ENCODE measurements around the gene VEPH1.
"Not testable (repeated sequence)": the region's sequence is repeated elsewhere in the genome, so short reads cannot be mapped to it uniquely, and the experiment has no call there.

Gene VEPH1

DNA sequence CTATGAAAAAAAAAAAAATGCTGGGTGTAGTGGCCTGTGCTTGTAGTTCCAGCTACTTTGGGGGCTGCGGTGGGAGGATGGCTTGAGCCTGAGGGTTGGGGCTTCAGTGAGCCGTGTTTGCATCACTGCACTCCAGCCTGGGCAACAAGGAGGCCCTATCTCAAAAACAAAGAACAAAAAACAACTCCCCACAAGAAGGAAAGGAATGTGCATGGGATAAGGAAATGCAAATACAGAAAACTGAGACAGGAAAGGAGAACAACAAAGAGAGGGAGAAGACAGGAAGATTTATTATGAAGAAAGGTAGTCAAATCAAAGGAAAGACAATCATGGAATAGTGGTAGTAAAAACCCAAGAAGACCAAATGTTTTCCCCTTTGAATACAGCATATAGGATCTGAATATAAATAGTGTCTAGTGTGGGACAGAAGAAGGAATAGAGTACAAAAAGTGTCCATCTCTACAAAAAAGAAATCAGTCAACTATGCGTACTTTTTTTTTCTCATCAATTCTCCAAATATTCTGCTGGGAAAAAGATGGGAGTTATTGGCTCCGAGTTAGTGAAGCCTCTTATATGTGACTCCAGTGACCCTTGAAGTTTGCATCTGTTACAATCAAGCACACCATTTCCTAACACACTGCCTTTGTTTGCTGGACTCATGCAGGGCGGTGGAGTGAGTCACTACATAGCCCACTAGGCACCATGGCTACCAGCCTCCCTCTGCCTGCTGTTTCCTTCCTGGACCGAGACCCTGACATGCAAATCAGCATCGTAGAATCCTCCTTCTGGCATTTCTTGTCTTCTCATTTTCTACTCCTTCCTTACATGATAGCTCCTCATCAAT is 167.8 kb downstream of the VEPH1 start:
- DNase-seq: no peak

DNA sequence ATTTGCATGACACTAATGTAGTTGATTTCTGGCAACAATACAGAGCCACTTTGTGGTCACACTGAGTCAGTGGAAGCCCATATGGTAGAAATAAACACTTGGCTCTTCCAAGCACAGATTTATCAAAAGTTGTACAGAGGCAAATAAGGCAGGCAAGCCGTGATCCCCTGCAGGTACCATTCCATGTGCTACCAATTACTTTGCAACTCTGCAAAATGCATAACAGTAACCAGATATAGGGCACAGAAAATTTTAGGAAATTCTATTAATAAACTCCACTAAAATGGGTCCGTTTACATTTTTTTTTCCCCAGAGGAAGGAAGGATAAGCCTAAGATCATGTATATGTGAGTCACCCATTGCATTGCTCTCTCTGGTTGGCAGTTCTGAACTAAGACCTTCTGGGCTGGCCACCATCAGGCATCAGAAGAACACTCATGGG is 169.6 kb downstream of the VEPH1 start:
- DNase-seq: no peak

DNA sequence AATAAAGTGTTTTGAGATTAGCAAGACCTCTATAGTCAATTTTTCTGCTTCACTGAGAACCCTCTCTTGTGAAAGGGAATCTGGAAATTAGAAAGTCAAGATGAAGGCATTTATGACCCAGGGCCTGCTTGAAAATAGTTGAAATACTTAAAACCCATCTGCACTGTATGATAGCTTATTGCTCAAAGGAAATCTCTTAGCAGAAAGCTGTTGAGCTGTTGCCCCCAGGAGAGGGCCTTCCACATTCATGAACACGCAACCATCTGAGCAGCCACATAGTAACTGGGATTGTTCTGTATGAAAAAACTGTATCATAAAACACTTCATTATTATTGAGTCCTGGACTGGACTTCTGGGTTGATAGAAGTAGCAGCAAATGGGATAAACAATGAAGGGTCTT is 173.0 kb downstream of the VEPH1 start:
- no peak for DNase-seq

DNA sequence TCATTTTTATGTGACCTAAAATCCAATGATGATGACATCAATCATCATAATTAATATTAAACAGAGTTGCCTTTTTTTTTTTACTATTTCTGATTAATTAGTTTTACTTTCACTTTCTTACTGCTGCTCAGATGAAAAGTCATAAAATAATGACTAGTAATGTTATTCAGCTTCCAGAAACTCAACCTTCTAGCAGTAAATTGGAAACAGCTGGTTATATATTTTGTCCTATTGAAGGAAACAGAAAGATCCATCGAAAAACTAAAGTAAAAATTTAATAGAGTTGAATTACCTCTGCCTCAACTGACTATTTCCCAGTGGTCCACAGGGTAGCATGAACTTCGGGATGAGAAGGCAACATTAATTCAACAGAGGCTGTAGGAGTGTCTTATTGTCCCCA is 173.7 kb downstream of the VEPH1 start:
- no peak for DNase-seq

DNA sequence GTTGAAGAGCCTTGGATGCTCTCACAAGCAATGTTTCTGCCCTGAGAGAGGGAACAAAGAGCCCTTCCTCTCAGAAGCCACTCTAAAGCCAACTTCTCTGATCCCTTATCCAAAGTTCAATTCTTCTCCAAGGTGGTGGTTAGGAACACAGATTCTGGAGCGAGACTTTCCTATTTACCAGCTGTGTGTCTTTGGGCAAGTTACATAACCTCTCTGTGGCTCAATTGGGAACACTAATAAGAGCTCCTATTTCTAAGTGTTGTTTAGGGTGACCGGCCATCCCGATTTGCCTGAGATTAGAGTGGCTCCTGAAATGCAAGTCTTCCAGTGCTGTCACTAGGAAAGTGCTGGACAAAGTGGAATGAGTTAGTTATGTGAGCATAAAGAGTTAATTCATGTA is 175.4 kb downstream of the VEPH1 start:
- DNase-seq: no peak

DNA sequence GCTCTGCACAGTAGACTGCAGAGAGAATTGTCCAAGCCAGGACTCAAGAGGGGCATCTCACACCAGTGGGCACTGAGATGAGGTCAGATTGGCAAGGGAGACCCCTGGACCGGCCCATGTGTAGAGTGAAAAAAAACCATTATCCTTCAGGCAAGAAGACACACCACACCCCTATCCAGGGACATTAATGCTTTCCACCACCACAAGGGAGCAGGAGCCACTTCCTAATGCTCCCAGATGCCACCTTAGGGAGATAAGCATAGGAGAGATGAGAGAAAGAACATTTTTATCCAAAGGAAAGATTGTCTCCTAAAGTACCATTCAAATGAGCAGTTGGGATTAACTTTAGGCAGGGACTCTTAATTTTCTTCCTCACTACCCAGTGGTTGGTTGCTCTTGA is 176.2 kb downstream of the VEPH1 start:
- DNase-seq: no peak

DNA sequence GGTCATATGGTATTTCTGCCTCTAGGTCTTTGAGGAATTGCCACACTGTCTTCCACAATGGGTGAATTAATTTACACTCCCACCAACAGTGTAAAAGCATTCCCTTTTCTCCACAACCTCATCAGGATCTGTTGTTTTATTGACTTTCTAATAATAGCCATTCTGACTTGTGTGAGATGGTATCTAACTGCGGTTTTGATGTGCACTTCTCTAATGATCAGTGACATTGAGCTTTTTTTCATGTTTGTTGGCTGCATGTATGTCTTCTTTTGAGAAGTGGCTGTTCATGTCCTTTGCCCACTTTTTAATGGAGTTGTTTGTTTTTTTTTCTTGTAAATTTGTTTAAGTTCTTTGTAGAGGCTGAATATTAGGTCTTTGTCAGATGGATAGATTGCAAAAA is 178.3 kb downstream of the VEPH1 start:
- DNase-seq: not testable (repeated sequence)

DNA sequence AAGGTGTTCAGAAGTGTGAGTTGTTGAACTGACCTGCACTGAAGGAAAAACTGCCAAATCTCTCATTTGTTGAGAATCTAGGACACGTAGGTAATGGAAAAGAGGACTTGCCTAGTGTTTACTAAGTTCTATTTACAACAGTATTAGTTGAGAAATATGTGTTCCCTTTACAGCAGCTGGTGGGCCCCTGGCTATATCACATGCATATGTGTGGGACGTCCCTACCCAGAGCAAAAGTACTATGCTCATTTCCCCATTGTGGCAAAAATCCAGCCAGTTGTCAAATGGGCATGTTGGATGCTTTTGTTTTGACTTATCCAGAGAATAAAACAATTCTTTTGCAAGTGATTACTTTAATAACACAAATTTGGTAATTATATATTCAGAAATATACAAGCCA is 179.9 kb downstream of the VEPH1 start:
- DNase-seq: no peak

DNA sequence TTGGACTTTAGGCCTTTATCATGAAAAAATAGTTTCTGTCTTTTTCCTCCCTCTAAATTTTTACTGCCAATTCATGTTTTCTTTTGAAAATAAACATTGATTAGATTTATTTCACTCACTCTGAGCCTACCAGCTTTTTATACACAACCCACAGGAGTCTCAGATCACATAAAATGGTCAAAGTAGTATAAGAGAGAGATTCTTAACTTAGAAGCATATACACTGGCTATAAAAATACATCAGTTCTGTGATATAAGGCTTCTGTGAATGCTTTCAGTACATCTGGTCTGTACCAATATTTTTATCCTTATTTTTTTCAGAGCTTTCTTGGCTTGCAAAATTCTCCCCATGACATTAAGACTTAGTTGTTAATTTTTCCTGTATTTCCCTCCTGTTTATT is 183.5 kb downstream of the VEPH1 start:
- DNase-seq: no peak

DNA sequence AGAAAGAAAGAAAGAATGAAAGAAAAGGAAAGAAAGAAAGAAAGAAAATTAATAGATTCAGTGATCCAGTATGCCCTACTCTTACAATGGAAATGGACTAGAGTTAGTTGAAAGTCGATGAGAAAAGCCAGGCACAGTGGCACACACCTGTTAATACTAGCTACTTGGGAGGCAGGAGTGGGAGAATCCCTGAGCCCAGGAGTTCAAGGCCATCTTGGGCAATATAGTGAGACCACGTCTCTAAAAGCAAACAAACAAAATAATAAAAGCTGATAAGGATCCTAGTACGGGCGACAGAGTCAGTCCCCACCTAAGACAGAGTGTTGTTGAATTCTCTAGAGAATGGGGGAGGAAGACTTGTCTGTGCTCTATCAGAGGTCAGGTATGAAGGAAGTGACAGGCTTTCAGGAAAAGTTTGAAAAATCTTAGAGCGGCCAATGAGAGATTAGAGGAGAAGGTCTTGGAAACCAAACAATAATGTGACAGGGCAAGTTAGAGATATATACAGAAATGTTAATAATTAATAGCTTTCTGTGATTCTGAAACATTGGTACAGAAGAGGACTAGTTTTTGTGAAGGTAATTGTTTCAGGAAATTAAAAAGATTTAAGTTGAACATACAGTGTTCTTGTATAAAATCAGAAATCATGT is 184.5 kb downstream of the VEPH1 start:
- no peak for DNase-seq

DNA sequence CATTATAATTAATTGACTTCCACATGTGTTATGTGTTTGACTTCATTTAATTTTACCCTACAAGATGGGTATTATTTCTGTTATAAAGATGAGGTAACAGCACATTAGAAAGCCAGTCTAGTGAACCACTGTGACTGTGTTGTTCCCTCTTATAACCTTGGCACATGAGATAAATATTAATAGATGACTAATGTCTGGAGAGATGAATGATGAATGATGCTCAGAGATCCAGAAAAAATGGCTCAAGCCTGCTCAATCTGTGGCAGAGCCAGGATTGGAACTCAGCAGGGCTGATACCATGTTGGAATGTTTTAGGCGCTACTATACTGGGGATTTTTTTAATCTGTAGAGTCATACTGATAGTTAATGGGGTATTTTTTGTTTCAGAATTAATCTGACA is 185.3 kb downstream of the VEPH1 start:
- no peak for DNase-seq

DNA sequence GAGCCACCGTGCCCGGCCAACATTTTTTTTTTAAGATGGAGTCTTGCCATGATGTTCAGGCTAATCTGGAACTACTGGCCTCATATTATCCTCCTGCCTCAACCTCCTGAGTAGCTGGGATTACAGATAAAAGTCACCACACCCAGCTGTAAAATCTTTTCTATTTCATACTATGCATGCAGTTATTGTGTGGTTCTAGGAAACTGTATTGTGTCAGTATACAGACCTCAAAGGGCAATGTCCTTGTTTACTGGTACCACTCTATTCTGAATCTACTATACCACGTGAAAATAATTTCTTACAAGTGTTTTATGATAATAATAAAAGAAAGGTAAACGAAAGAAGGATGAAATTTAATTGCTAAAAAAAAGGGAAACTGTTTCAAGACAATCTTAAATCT is 190.0 kb downstream of the VEPH1 start:
- no peak for DNase-seq

DNA sequence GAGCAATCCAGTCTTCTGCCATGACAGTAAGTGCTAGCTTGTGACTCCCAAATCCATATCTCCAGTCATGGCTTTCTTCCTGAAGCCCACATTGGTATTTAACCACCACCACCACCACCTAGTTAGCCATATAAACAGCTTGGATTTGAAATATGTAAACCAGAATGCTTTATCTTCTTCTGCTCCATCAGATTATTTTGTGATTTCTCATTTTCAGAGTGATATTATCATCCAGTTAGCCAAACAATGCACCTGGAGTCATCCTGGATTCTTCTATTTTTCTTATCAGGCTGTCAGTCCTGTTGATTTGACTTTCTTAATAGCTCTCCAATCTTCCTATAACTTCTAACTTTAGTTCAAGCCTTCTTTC is 190.9 kb downstream of the VEPH1 start:
- DNase-seq: no peak

DNA sequence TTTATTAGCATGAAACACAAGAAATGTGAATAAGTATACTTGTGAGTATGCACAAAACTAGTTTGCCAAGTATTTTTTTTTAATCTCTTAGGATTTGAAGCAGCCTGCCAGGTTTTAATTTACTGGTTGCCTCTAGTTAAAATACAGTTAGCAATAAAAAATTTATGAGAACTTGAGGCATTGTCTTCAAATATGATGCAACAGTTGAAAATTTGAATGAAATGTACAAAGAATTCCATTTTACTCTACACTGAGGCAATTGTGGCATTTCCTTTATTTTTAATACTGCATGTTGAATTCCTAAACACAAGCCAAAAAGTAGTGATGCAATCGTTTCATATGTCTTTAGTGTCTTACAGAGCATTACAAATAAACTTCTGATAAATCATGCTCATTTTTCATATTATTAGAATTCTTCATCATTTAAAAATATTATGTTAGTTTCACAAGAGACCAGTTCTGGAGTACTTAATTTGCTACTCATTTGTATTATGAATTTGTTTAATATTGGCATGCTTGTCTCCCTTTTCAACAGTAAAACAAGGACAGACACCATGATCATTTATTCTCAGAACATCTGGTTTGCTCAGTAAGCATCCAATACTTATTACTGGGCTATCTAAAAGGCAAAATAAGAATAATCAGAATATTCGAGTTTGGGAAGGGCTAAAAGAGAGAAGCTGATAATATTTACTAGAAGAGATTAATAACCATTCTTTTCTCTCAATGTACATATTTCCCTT is 191.4 kb downstream of the VEPH1 start:
- DNase-seq: no peak

DNA sequence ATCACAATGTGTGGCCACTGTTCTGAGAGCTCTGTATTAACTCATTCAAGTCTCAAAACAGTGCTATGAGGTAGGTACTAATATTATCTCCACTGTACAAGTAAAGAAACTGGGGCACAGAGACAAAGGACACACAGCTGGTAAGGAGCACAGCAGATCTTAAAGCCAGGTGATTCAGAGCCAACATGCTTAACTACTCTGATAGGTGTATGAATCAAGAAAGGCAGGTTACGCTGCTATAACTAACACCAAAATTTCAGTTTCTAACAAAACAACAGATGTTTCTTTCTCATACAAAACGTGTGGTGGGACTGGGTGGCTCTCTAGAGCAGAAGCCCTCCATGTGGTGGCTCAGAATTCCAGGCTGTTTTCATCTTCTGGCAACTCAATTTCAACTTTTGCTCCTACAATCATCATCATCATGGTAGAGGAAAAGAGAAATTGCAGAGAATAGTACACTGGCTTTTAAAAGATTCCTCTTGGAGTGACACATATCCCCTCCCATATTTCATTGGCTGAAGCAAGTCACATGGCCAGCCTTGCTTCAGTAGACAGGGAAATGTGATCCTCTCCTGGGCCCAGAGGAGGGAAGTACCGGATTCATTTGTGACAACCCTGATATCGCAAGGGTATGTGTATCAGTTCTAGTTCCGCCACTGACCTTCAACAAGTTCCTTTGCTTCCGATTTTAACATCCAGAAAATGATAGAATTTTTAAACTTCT is 192.7 kb downstream of the VEPH1 start:
- no peak for DNase-seq

DNA sequence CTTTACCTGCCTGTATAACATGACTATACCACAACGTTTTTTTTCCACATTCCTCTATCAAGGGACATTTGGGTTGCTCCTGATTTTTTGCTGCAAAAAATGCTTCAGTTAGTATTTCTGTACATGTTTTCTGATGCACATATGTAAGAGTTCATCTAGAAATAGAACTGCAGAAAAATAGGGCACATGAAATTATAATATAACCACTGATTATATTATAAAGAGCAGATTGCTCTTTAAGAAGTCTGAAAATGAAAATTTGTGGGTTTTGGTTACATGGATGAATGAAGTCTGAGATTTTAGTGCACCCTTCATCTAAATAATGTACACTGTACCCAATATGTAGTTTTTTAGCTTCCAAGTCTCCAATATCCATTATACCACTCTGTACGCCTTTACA is 196.7 kb downstream of the VEPH1 start:
- DNase-seq: no peak

DNA sequence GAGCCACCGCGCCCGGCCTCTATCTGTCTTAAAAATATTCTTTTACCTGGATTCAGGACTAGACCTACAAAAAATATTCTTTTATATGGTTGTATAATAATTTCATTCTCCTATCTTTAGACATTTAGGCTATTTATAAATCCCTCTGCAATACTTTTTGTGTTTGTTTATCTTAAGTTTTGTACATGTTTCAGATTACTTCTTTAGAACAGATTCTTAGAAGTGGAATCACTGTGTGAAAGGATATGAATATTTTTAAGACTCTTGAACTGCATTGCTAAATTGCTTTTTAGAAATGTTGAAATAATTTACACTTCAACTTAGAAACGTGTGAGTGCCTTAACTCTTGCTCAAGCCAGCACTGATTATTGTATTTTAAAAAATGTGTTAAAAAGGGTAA is 197.8 kb downstream of the VEPH1 start:
- DNase-seq: no peak

DNA sequence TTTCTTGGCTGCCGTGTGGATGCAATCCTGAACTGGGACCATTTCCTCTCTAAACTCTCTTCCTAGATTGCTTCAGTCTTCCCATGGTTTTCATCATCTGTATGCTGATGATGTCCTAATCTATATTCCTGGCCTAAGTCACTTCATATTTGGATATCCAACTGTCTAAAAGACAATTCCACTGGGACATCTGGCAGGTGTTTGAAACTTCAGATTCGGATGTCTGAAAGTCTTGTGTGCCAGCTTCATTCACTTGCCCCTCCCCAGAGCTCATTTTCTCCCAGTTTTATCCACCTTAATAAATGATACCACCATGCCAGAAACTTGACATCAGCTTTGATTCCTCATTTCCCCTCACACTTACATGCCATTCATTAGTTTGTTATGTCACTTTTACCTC is 201.5 kb downstream of the VEPH1 start:
- DNase-seq: no peak

DNA sequence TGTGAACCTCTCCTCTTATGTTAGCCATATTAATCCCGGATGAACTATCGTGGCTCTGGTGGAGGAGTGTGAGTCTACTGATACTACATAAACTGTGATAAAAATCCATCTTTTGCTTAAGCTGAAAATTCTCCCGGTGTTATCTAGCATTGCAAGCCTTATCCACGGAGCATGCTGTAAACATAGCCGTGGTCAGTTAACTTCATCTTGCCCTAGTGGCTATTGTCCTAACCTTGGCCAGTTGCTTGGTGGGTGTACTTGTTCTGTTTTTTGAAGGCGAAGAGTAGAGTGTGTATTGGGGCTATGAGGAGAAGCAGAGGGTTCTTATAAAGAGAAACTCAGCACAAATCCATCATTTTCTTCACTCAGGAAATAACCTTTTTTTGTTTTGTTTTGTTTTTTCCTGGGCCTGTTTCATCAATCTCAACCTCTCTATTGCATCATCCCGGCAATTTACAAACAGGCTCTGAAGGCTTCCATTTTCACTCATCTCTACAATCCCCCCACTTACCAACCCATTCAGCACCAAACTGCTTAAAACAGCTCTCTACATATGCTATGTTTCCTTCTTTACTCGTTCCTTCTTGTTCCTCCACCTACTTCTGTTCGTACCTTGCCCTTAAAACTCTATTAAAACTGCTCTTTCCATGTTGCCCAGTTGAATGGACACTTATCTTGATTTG is 202.1 kb downstream of the VEPH1 start:
- DNase-seq: no peak

DNA sequence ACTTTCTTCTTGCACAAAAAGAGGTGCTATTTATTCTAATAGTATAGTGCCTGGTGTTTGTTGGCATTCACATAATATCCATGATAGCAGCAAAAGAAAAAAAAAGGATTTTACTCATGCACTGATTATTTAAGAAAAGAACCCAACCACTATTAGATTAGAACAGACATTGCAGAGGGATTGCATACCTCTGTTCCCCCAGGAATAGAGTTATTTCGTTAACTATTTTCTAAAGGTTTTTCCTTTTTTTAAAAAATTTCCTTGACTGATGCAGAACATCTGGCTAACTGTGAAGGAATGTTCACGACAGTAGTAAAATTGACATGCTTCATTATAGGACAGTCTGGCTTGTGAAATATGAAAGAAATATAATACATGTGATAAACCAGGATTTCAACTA is 203.1 kb downstream of the VEPH1 start:
- DNase-seq: no peak

DNA sequence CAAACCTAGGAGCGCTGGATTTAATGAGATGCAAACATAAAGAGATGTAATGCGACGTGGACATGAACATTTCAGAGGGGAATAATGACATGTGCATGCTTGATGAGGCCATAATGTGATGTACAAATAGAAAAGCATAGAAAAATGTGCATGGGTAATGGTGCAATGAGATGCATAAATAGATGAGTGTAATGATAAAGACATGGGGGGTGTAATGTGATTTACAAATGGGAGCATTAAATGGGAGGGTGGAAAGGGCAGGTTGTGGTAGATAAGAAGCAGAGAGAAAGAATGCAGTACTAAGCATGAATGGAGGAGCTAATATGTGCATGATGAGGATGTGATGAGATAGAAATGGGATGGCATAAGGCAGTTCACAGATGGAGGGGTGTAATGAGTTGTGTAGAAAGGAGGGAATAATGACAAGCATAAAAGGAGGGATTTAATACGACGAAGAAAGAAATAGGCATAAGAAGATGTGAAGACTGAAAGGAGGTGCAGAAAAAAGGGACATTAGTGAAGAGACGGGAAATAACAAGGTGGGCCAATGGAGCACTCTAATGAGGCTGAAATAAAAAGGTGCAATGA is 205.8 kb downstream of the VEPH1 start:
- DNase-seq: no peak

DNA sequence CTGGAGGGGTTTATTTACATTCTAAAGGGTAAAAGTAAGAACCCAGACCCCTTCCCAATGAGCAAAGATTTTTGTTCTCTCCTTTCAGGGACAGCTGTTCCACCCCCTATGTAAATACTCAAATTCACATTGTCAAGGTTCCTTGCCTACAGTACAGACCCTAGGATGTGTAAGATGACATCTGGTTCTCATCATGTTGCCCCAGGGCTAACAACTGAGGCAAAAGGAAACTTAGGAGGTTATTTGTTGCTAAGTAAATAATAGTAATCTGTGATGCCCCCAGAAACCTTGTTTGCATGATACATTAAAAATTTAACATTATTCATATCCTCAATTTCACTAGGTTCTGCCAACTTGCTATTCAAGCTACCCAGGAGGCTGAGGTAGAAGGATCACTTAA is 208.3 kb downstream of the VEPH1 start:
- DNase-seq: no peak
